Measurements from ENCODE around the gene SLC17A2.

DNA sequence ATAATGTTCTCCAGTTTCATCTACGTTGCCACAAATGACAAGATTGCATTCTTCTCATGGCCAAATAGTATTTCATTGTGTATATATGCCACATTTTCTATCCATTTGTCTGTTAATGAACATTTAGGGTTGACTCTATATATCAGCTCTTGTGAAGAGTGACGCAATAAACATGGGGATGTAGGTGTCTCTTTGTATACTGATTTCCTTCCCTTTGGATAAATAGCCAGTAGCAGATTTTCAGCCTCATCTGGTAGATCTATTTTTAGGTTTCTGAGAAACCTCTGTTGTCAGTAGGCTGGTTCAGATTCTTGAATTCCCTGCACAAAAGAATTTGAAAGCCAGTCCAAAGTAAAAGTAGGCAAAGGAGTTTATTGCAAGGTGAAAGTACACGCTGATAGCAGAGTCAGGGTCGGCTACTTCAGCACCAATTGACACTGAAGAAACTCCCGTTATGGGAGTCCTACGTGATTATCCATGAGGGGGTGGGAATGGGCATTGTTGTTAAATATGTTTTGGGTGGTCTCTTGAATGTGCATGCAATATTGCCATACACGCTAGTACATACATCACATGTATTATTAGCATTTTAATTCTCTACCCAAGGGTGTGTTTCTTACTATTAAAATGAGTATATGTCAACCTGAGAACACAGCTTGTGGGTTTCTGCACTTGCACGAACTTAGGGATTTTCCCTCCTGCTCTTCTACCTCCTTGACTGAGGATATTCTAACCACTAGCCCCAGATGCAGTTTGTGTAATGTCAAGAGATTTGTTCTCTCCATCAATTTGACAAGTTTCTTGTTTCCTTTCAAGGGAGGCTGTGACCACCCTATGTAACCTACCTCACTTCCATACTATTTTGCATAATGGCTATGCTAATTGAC is 14.4 kb upstream of the SLC17A2 start:
- TF ChIP-seq, protein P1, sequence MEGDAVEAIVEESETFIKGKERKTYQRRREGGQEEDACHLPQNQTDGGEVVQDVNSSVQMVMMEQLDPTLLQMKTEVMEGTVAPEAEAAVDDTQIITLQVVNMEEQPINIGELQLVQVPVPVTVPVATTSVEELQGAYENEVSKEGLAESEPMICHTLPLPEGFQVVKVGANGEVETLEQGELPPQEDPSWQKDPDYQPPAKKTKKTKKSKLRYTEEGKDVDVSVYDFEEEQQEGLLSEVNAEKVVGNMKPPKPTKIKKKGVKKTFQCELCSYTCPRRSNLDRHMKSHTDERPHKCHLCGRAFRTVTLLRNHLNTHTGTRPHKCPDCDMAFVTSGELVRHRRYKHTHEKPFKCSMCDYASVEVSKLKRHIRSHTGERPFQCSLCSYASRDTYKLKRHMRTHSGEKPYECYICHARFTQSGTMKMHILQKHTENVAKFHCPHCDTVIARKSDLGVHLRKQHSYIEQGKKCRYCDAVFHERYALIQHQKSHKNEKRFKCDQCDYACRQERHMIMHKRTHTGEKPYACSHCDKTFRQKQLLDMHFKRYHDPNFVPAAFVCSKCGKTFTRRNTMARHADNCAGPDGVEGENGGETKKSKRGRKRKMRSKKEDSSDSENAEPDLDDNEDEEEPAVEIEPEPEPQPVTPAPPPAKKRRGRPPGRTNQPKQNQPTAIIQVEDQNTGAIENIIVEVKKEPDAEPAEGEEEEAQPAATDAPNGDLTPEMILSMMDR (IDR thresholded peaks at IDR 0.05), result no peak
- no peak for TF ChIP-seq ZFX (IDR thresholded peaks at IDR 0.05; ENCODE audit: borderline replicate concordance)
